NOMO-1 (cell line): ENCODE measurements around the gene THTPA.
"Not testable (repeated sequence)": the region's sequence is repeated elsewhere in the genome, so short reads cannot be mapped to it uniquely, and the experiment has no call there.

Experiments
- DNase-seq, 2 experiments: peaks; one replicate each; lab custom pipeline; 2025; ENCODE audit not compliant: unreplicated experiment in 2 of 2; lab: John Stamatoyannopoulos, UW

The THTPA gene

GRCh38 chr14:23608454-23608853, 52.4 kb downstream of the THTPA start:
- no peak for DNase-seq

- no peak for DNase-seq
Observed at GRCh38 chr14:23609001-23609400, 52.9 kb downstream of the THTPA start.

GRCh38 chr14:23609411-23610089, 53.5 kb downstream of the THTPA start:
- not testable (repeated sequence) for DNase-seq
